Fibroblast of mammary gland (primary cell): ENCODE data around the gene KMT2B.
A peak's percentile ranks its signal among the peaks of the same experiment; 100 is the strongest.

Experiments used
- DNase-seq: peaks from one replicate; pipeline ENCODE4 v3.0.0-alpha.2; 2010; ENCODE audit warnings: low read depth
- H3K4me3 ChIP-seq: 2 replicates; pipeline ENCODE4 v1.5.1; 2011; ENCODE audit warnings: low read depth, mild to moderate bottlenecking, low read length, moderate library complexity; ENCODE audit not compliant: control insufficient read depth
- CTCF ChIP-seq: conservative IDR thresholded peaks from 2 replicates; pipeline ENCODE4 v1.5.1; 2011; ENCODE audit warnings: low read depth, low read length, inconsistent platforms; ENCODE audit not compliant: control insufficient read depth, insufficient read depth

The KMT2B gene

GRCh38 chr19:35742121-35742724 lies 24.4 kb downstream of the KMT2B start, which contains the start of gene IGFLR1:
Gene IGFLR1, minus strand, starts transcription at chr19:35742452. Its CDS starts 1,272 bp downstream, at chr19:35741180.
- no peak for TF ChIP-seq CTCF
- DNase-seq, result no peak
- no peak within 1 kb of the TSS for H3K4me3 ChIP-seq

- H3K4me3 ChIP-seq, result no peak overlapping the region
- no peak for DNase-seq
- no peak for TF ChIP-seq CTCF
Observed at GRCh38 chr19:35743640-35744429, 26.0 kb downstream of the KMT2B start.

- TF ChIP-seq CTCF, result peak; percentile 23
- DNase-seq, result peak; percentile 93
- peak overlapping the region; percentile 73 for H3K4me3 ChIP-seq
Observed at GRCh38 chr19:35744430-35745327, 26.9 kb downstream of the KMT2B start.

GRCh38 chr19:35745328-35746086 lies 27.7 kb downstream of the KMT2B start, which contains the start of the genes PSENEN and U2AF1L4:
Gene PSENEN, plus strand, starts transcription at chr19:35745651. Its CDS starts 280 bp downstream, at chr19:35745931.
Gene U2AF1L4, minus strand, starts transcription at chr19:35745418. Its CDS starts 27 bp downstream, at chr19:35745391.
- peak within 1 kb of the TSS; percentile 73 for H3K4me3 ChIP-seq
- peak; percentile 99 for DNase-seq
- no peak for TF ChIP-seq CTCF

- peak overlapping the region; percentile 73 for H3K4me3 ChIP-seq
- no peak for TF ChIP-seq CTCF
- DNase-seq, result no peak
Observed at GRCh38 chr19:35746087-35746462, 28.3 kb downstream of the KMT2B start.

GRCh38 chr19:35746531-35746930 lies 28.7 kb downstream of the KMT2B start:
- peak overlapping the region; percentile 73 for H3K4me3 ChIP-seq
- no peak for DNase-seq
- TF ChIP-seq CTCF, result no peak
